ENCODE measurements around the gene LRRC8B.

The LRRC8B gene

DNA sequence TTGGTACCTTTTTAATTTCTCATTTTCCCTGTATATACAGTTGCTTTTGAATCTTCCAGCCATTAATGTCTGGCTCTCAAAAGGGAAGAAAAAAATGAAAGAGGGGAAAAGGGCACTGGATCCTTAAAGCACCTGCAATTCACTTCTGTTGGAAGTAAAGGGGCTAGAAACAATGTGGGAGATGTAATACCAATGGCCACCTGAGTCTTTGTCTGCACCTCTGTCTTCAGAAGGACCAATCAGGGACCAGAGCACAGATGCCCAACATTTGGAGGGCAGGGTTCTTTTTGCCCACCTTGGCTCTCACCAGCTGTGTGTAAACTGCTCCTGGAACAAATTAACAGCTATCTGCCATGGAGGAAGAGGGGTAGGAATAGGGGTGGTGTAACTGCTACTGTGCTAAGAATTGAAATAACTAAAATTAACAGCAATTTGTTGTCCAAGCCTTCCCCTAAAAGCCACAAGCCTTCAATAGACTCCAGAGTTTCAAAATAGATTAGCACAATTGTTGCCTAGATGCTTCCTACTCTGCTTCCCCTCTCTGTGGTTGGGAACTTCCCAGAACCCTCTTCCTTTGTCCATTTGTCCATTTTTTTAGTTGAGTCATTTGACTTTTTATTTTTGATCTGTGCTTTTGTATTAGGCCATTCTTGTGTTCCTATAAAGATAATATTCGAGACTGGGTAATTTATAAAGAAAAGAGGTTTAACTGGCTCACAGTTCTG lies 11.5 kb upstream of the LRRC8B start:
- Histone ChIP-seq H3K4me2 (ENCODE audit: low read depth, low read length, poor library complexity, severe bottlenecking) (no peak overlapping the region), H3K9ac (ENCODE audit: low read length) (no peak overlapping the region), H3K79me2 (ENCODE audit: insufficient read depth, low read length) (no peaks in the 10 kb centered on the region), H2AFZ (ENCODE audit: low read depth, low read length, severe bottlenecking) (no peak overlapping the region), H3K4me3 (ENCODE audit: insufficient read depth, low read length, poor library complexity, severe bottlenecking) (no peak overlapping the region), H3K9me3 (ENCODE audit: insufficient read depth, low read length) (no peaks in the 10 kb centered on the region; the same call in 1 of the 2 replicates), H3K9me2 (replicated peaks; ENCODE audit: insufficient read depth, low read length) (no peaks in the 10 kb centered on the region), H3K36me3 (ENCODE audit: low read length) (no peaks in the 10 kb centered on the region), H3K27ac (ENCODE audit: low read depth, low read length) (no peak overlapping the region), H3F3A (ENCODE audit: insufficient read depth) (no peaks in the 10 kb centered on the region), H3K27me3 (ENCODE audit: low read length) (no peaks in the 10 kb centered on the region), H4K20me1 (ENCODE audit: low read depth, low read length) (no peaks in the 10 kb centered on the region)
- TF ChIP-seq EZH2phosphoT487 (conservative IDR thresholded peaks at IDR 0.05; ENCODE audit: low read length), result no peak
- TF ChIP-seq, protein P1, sequence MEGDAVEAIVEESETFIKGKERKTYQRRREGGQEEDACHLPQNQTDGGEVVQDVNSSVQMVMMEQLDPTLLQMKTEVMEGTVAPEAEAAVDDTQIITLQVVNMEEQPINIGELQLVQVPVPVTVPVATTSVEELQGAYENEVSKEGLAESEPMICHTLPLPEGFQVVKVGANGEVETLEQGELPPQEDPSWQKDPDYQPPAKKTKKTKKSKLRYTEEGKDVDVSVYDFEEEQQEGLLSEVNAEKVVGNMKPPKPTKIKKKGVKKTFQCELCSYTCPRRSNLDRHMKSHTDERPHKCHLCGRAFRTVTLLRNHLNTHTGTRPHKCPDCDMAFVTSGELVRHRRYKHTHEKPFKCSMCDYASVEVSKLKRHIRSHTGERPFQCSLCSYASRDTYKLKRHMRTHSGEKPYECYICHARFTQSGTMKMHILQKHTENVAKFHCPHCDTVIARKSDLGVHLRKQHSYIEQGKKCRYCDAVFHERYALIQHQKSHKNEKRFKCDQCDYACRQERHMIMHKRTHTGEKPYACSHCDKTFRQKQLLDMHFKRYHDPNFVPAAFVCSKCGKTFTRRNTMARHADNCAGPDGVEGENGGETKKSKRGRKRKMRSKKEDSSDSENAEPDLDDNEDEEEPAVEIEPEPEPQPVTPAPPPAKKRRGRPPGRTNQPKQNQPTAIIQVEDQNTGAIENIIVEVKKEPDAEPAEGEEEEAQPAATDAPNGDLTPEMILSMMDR (IDR thresholded peaks at IDR 0.05; ENCODE audit: insufficient read depth, low read length, poor library complexity, severe bottlenecking), result no peak

DNA sequence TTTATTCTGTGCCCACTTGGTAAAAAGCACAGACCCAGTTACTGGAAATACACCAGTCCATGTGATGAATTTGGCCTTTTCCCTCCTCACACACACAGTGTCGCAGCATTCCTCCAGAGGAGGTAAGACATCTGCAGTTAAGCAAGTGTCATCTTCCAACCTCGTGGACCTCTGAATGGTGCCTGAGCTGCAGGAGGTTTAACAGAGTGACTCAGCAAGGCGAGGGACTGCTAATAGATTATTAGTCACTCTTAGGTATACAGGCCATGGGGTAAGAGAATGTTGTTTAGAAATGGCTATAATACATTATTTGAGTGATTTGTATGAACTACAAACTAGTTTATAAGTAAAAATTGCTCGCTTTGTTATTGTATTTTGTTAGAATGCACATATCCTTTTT lies 8.6 kb upstream of the LRRC8B start:
- H4K20me1 ChIP-seq (ENCODE audit: low read depth, low read length), result no peaks in the 10 kb centered on the region
- H3K27ac ChIP-seq (ENCODE audit: low read depth, low read length), result no peak overlapping the region
- no peak overlapping the region for H3K9ac ChIP-seq (ENCODE audit: low read length)
- no peaks in the 10 kb centered on the region for H3K79me2 ChIP-seq (ENCODE audit: insufficient read depth, low read length)
- no peaks in the 10 kb centered on the region for H3K9me3 ChIP-seq (ENCODE audit: insufficient read depth, low read length)
- no peaks in the 10 kb centered on the region for H3F3A ChIP-seq (ENCODE audit: insufficient read depth)
- H3K27me3 ChIP-seq (ENCODE audit: low read length), result no peaks in the 10 kb centered on the region
- no peak overlapping the region for H3K4me2 ChIP-seq (ENCODE audit: low read depth, low read length, poor library complexity, severe bottlenecking)
- H2AFZ ChIP-seq (ENCODE audit: low read depth, low read length, severe bottlenecking), result no peak overlapping the region
- no peak overlapping the region for H3K4me3 ChIP-seq (ENCODE audit: insufficient read depth, low read length, poor library complexity, severe bottlenecking)
- H3K9me2 ChIP-seq (replicated peaks; ENCODE audit: insufficient read depth, low read length), result no peaks in the 10 kb centered on the region
- no peaks in the 10 kb centered on the region for H3K36me3 ChIP-seq (ENCODE audit: low read length)
- TF ChIP-seq, protein P1 (IDR thresholded peaks at IDR 0.05; ENCODE audit: insufficient read depth, low read length, poor library complexity, severe bottlenecking), result no peak
- TF ChIP-seq EZH2phosphoT487 (conservative IDR thresholded peaks at IDR 0.05; ENCODE audit: low read length), result no peak

DNA sequence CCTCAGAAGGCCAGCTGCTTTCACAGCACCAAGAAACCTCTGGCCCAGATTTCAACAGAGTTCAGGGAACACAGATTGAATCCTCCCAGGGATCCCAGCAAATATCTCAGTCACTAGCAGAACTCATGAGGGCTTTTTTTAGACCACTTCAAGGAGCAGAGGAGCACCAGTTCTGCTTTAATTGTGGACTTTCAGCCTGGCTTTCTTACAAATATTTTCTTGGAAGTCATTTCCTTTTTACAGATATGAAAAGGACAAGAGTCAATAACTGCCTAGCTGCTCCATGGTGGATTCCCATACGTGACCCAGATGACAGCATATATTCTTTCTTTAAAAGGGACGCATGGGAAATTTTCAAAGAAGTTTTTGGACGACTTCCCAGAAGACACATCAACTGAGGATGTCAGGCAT lies 6.4 kb upstream of the LRRC8B start:
- no peak overlapping the region for H3K4me2 ChIP-seq (ENCODE audit: low read depth, low read length, poor library complexity, severe bottlenecking)
- no peaks in the 10 kb centered on the region for H3K79me2 ChIP-seq (ENCODE audit: insufficient read depth, low read length)
- H2AFZ ChIP-seq (ENCODE audit: low read depth, low read length, severe bottlenecking), result no peak overlapping the region
- H3K9me2 ChIP-seq (replicated peaks; ENCODE audit: insufficient read depth, low read length), result no peaks in the 10 kb centered on the region
- H3K9ac ChIP-seq (ENCODE audit: low read length), result no peak overlapping the region
- TF ChIP-seq, protein P1 (IDR thresholded peaks at IDR 0.05; ENCODE audit: insufficient read depth, low read length, poor library complexity, severe bottlenecking), result no peak
- TF ChIP-seq EZH2phosphoT487 (conservative IDR thresholded peaks at IDR 0.05; ENCODE audit: low read length), result no peak
- H3K36me3 ChIP-seq (ENCODE audit: low read length), result no peaks in the 10 kb centered on the region
- H4K20me1 ChIP-seq (ENCODE audit: low read depth, low read length), result no peaks in the 10 kb centered on the region
- no peaks in the 10 kb centered on the region for H3K9me3 ChIP-seq (ENCODE audit: insufficient read depth, low read length)
- H3F3A ChIP-seq (ENCODE audit: insufficient read depth), result peaks cover 4% of the 10 kb centered on the region; the same call in 1 of the 2 replicates
- no peak overlapping the region for H3K27ac ChIP-seq (ENCODE audit: low read depth, low read length)
- no peak overlapping the region for H3K4me3 ChIP-seq (ENCODE audit: insufficient read depth, low read length, poor library complexity, severe bottlenecking)
- no peaks in the 10 kb centered on the region for H3K27me3 ChIP-seq (ENCODE audit: low read length)

All from SU-DHL-6 (cell line).